NAMALWA (cell line): Measurements from ENCODE around the gene GTF3C1.

Source experiments
- DNase-seq: peaks from one replicate; pipeline ENCODE4 v3.0.0-alpha.2; 2015; ENCODE audit warnings: low spot score

Gene GTF3C1

DNA sequence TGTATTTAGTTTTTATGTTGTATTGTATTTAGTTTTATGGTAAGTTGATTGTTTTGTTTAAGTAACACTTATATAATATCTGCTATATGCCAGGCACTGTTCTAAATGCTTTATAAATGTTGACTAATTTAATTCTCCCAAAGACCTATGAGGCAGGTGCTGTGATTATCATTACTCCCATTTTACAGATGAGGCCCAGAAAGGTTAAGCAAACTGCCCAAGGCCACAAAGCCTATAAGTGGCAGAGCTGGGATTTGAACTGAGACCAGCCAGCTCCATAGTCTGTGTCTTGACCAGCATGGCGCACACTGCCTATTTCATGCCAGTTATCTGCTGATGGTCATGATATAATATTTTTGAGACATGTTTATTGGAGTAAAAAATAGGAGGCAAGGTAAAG lies 123.8 kb downstream of the GTF3C1 start:
- DNase-seq: no peak

DNA sequence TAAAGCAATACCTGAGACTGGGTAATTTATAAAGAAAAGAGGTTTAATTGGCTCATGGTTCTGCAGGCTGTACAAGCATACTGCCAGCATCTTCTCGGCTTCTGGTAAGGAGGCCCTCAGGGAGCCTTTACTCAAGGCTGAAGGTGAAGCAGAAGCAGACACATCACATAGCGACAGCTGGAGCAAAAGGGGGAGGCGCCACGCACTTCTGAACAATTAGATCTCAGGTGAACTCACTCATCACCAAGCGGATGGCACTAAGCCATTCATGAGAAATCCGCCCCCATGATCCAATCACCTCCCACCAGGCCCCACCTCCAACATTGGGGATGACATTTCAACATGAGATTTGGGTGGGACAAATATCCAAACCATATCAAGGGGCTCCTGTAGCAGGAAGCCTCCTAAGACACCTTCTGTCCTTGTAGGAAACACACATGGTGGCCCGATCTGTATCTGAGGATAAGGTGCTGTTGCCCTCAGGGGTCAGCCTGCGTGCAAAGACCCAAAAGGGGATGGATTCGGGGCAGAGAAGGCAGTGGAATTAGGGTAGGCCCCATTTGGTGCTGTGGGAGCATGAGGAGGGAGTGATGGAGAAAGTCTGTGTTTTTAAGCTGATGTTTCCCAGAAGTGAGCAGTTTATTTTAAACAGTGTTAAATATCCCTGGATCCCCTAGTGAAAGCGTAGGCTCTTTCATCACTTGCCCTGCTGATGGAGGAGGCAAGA lies 124.8 kb downstream of the GTF3C1 start:
- DNase-seq: no peak

- peak; percentile 30 for DNase-seq
Measured at GRCh38 chr16:27421961-27422740, 127.6 kb downstream of the GTF3C1 start.

DNA sequence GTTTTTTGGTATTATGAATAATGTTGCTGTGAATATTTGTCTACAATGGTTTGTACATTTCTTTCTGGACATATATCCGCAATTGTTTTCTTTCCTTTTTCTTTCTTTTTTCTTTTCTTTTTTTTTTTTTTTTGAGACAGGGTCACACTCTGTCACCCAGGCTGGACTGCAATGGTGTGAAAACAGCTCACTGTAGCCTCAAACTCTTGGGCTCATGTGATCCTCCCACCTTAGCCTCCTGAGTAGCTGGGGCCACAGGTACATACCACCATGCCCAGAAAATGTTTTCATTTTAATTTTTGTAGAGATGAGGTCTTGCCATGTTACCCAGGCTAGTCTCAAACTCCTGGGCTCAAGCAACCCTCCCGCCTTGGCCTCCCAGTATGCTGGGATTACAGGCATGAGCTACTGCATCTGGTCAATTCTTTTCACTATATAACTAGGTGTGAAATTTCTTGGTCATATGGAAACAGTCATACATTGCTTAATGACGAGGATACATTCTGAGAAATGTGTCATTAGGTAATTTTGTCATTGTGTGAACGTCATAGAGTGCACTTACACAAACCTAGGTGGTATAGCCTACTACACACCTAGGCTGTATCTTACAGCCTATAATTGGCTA lies 132.6 kb downstream of the GTF3C1 start:
- no peak for DNase-seq

DNA sequence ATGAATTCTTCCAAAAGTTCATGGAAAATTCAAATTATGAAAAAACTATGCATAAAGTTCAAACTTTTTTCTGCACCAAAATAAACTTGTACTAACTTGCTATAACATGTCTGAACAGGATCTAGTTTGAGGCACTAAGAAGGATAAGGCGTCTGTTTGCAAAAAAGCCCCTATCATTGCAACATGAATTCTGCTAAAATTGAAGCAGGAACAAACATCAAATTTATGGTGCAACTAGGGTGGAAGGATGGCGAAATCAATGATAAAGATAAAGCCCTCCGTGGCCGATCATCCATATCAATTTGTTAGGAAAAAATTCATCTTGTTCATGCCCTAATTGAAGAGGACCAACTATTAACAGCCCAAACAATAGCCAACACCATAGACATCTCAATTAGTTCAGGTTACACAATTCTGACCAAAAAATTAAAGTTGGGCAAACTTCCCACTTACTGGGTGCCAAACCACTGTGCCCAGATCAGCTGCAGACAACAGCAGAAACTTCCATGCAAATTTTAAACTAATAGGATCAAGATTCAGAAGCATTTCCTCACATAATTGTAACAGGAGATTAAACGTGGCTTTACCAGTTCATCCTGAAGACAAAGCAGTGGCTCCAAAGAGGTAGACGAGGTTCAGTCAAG lies 134.8 kb downstream of the GTF3C1 start:
- DNase-seq: no peak

DNA sequence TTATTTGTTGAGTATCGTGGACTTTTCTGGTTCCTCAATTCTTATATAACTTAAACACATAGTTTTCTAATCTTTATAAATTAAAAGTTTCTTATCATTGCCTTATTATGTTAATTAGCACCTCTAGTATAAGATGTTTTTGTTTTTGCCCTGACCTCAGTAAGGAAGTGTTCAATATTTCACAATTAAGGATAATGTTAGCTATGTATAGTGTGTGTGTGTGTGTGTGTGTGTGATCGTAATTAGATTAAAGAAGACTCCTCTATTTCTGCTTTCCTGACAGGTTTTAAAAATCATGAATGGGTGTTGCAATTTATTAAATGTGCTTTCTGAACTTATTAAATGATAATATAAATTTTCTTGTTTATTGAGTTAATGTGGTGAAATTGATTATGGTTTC lies 135.8 kb downstream of the GTF3C1 start:
- DNase-seq: no peak

DNA sequence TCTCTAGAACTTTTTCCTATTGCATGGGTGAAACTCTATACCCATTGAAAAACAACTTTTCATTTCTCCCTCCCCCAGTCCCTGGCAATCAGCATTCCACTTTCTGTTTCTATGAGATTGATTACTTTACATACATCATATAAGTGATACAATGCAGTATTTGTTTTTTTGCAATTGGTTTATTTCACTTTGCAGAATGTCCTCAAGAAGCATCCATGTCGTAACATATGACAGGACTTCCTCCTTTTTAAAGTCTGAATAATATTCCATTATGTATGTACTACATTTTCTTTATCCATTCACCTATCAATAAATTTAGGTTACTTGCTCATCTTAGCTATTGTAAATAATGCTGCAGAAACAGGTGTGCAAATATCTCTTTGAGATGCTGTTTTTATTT lies 139.0 kb downstream of the GTF3C1 start:
- DNase-seq: no peak
